Heart left ventricle (tissue), 16 donors: ENCODE data around the gene TRIM66. TPM values are rescaled to one million over a fixed set of nuclear protein-coding genes. Genes with fewer than 3 reads are reported as not detected.

Source experiments
- ATAC-seq, 4 donors: fragments of 200-7000 bp; cut with Tn5 transposase; one replicate each; pipeline ENCODE4 v1.9.1; 2020 to 2022; ENCODE audit warnings: moderate library complexity in 4 of 4, mild to moderate bottlenecking in 3 of 4, moderate number of reproducible peaks in 1 of 4
- DNase-seq, 5 donors: peaks; one replicate each; pipeline ENCODE4 v3.0.0-alpha.2; 2020
- H3K27ac ChIP-seq, 12 donors: fragments of 200-600 bp; sonication (generic) in 4 of 12; one replicate each; pipeline versions ENCODE4 v1.5.0 to v1.8.0; 2016 to 2022; ENCODE audit warnings: mild to moderate bottlenecking in 2 of 12
- H3K27me3 ChIP-seq, 9 donors: fragments of 200-600 bp; sonication (generic) in 2 of 9; one replicate each; pipeline versions ENCODE4 v1.5.1 to v1.8.0; 2016 to 2022; ENCODE audit warnings: mild to moderate bottlenecking in 3 of 9
- H3K36me3 ChIP-seq, 9 donors: fragments of 200-600 bp; sonication (generic) in 2 of 9; one replicate each; pipeline versions ENCODE4 v1.5.0 to v1.8.0; 2018 to 2022; ENCODE audit warnings: mild to moderate bottlenecking in 2 of 9
- H3K4me1 ChIP-seq, 12 donors: fragments of 200-600 bp; sonication (generic) in 4 of 12; one replicate each; pipeline versions ENCODE4 v1.5.0 to v1.8.0; 2016 to 2022; ENCODE audit warnings: mild to moderate bottlenecking in 3 of 12
- H3K4me3 ChIP-seq, 12 donors: fragments of 200-600 bp; sonication (generic) in 4 of 12; one replicate each; pipeline versions ENCODE4 v1.5.0 to v1.8.0; 2017 to 2022; ENCODE audit warnings: mild to moderate bottlenecking in 9 of 12, moderate library complexity in 4 of 12
- H3K9me3 ChIP-seq, 12 donors: fragments of 200-600 bp; sonication (generic) in 4 of 12; one replicate each; pipeline versions ENCODE4 v1.5.0 to v1.8.0; 2016 to 2022; ENCODE audit warnings: mild to moderate bottlenecking in 1 of 12
- CTCF ChIP-seq, 12 donors: fragments of 200-600 bp; sonication (generic) in 4 of 12; IDR thresholded peaks; one replicate each; pipeline versions ENCODE4 v1.5.0 to v1.8.0; 2018 to 2022; ENCODE audit warnings: antibody characterized with exemption in 12 of 12, mild to moderate bottlenecking in 5 of 12
- POLR2A ChIP-seq, 2 donors: fragments of 450-650 bp; IDR thresholded peaks; one replicate each; pipeline ENCODE4 v1.6.1; 2017; ENCODE audit warnings: antibody characterized with exemption in 2 of 2, mild to moderate bottlenecking in 2 of 2, moderate library complexity in 2 of 2
- WGBS, 4 donors: extraction: QIAGEN DNeasy Blood & Tissue Kit in 2 of 4; methylation state at CpG; one replicate each; pipeline versions ENCODE4 v1.1.5 to v1.1.7; 2013 to 2018; 5-methylcytosine and 5-hydroxymethylcytosine counted together
- intact Hi-C, 10 donors: fragments of 100-400 bp; cut with DNase I; formaldehyde crosslinking; loops; one replicate each; pipeline versions ENCODE4 v1.11.1 to v1.14.2; 2022
- polyA plus RNA-seq, 2 donors: library from polyadenylated mRNA; stranded (reverse); fragments of 200-250 nt; gene quantifications; one replicate each; pipeline ENCODE4 v1.2.3, GENCODE V29; 2013
- total RNA-seq, 9 donors: library from RNA; depleted of rRNA in 2 of 9; stranded (reverse); fragments of >200 nt in 2 of 9; fragmentation: NEBNext Ultra II Directional in 3 of 9; extraction: Animal tissue kit (Norgen Biotek cat#: 25700) in 3 of 9; gene quantifications; one replicate each; pipeline versions ENCODE4 v1.1.0 to v1.2.4, GENCODE V29; 2016 to 2023
- donor health status: ischemic (EF 13 %, LVEDD 7.1; RV severe dilation, severe dysfunction).
- donor health status: healthy with polysubstance abuse.
- donor health status: DM: no; HTN: yes; CAD: no.
- donor health status: DM: no; HTN: no; CAD: no.
- donor health status: ischemic (EF 25% LVEDD 6.9; RV normal size, moderate dysfunction).
- donor health status: ischemic (EF 25% LVEDD 5.7; RV mildly dilated, moderate dysfunction).
- donor health status: healthy.
- donor health status: DM: yes; HTN: yes; CAD: no.
- donor health status: ischemic (EF 35%, LVEDD 5.7; RV mildly dilated, moderate dysfunction).
- donor health status: nonischemic (EF 11% LVEDD 7.7; RV severe dilation, severe dysfunction).
- donor health status: DM: yes; HTN: yes; CAD: no.
- donor health status: PGD.
- donor health status: ischemic (EF 29% LVEDD 5.4; RV normal size, mild dysfunction).
- donor health status: nonischemic (EF 23%, LVEDD 6.1; RV moderate dilation, normal function).

Gene TRIM66
- total and polyA plus RNA-seq, 11 donors, result 0.71 to 10.1 (median 3.8) TPM

DNA sequence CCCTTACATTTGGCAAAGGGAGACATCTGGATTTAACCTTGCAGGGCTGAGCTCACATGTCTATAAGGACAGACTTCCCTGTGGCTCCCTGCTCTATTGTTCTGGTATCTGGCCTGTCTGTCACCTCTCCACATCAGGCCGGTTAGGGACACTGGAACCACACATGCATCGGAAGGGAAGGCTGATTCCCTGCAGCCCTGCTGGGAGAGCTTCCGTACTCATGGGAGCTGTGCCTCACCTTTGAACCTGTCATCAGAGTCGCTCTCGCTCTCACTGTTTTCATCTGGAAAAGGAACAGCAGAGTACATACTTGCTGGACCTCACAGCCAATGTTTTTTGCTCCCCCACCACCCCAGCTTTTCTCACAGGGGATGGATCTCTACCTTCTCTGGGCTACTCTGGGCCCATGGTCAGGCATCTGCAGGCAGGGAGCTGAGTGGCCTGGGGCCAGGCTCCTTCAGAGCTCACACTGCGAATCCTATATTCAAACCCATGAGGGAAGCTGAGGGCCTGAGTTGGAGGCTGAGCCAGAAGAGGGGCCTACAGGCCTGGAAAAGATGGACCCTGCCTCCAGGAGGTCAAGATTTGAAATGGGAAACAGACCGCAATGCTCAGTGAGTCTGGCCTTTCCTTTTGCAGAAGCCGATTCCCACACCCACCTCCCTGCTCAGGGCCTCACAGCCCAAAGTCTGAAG is 31.4 kb upstream of the TRIM66 start:
- Histone ChIP-seq H3K36me3 (peaks cover 0 to 65% (median 36%) of the 10 kb centered on the region in 9 donors), H3K27ac (peak overlapping the region in 8 of 12 donors; percentile 6 to 95 (median 40)), H3K27me3 (no peaks in the 10 kb centered on the region), H3K4me3 (no peak overlapping the region), H3K4me1 (peaks cover 17 to 68% (median 56%) of the 10 kb centered on the region in 12 donors), H3K9me3 (no peaks in the 10 kb centered on the region)
- peak in 2 of 4 donors; percentile 17 to 27 for ATAC-seq
- WGBS, 4 donors, result 60 to 69% (median 64%) methylated on average over 8 of the region's 8 CpGs
- intact Hi-C loops, result loop anchor here in 2 of 10 donors (10.0 kb wide), 2 partner anchors 81 to 101 kb away; a partner anchor contains a TSS
- DNase-seq, result peak in 1 of 5 donors; percentile 50
- TF ChIP-seq CTCF (IDR thresholded peaks at IDR 0.05), result no peak
- no peak for TF ChIP-seq POLR2A (IDR thresholded peaks at IDR 0.05)

DNA sequence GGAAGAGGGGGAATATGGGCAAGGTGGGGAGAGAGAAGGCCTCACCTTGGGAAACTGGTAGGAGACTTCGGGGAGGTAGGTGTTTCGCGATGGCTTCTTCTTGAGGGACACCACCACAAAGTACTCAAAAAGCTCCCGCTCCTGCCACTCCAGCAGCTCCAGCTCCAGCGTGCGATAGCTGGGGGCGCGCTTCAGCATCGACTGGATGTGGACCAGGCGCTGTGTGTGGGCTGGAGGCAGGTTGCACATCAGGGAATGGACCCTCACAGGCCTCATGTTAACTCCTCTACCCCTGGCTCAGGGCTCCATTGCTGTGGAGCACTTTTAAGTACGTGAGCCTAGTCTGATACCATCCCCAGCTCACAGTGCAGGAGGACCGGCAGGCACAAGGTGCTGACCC is 30.0 kb upstream of the TRIM66 start:
- intact Hi-C loops, result loop anchor here in 2 of 10 donors (10.0 kb wide), 2 partner anchors 82 to 102 kb away; a partner anchor contains a TSS
- Histone ChIP-seq H3K27me3 (no peaks in the 10 kb centered on the region), H3K4me3 (no peak overlapping the region), H3K4me1 (peaks cover 20 to 70% (median 57%) of the 10 kb centered on the region in 12 donors), H3K9me3 (no peaks in the 10 kb centered on the region), H3K27ac (peak overlapping the region in 1 of 12 donors; percentile 95), H3K36me3 (peaks cover 0 to 64% (median 36%) of the 10 kb centered on the region in 9 donors)
- DNase-seq (no peak), ATAC-seq (no peak)
- WGBS, 4 donors, result 93 to 98% (median 96%) methylated on average over 4 to 12 of the region's 12 CpGs
- TF ChIP-seq POLR2A (IDR thresholded peaks at IDR 0.05), result no peak
- no peak for TF ChIP-seq CTCF (IDR thresholded peaks at IDR 0.05)

DNA sequence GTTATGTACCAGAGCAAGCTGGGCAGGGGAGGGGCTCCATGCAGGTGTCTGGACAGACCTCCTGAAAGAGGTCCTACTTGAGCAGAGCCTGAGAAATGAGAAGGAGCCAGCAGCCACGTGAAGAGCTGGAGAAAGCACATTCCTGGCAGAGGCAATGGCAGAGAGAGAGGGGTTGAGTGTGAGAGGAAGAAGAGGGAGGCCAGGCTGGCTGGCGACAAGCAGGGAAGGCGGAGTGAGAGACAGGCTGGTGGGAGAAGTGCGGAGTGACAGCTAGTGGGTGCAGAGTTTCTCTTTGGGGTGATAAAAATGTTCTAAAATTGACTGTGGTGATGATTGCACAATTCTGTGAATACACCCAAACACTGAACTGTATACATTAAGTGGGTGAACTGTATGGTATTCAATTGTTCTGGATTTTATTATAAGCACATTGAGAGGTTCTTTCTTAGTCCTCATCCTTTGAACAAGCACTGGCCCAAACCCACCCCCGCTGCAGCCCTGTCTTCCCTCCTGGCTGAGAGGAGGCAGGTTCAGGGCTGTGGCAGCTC is 29.5 kb upstream of the TRIM66 start:
- 79 to 83% (median 82%) methylated on average over 5 of the region's 5 CpGs for WGBS, 4 donors
- peaks cover 0 to 61% (median 33%) of the 10 kb centered on the region in 9 donors for H3K36me3 ChIP-seq
- DNase-seq (no peak), ATAC-seq (no peak)
- intact Hi-C loops, result loop anchor here in 2 of 10 donors (10.0 kb wide), 2 partner anchors 83 to 103 kb away; a partner anchor contains a TSS
- H3K4me1 ChIP-seq, result peaks cover 18 to 70% (median 57%) of the 10 kb centered on the region in 12 donors
- H3K4me3 ChIP-seq, result no peak overlapping the region
- no peak for TF ChIP-seq POLR2A (IDR thresholded peaks at IDR 0.05)
- no peak for TF ChIP-seq CTCF (IDR thresholded peaks at IDR 0.05)
- no peaks in the 10 kb centered on the region for H3K27me3 ChIP-seq
- H3K9me3 ChIP-seq, result no peaks in the 10 kb centered on the region
- H3K27ac ChIP-seq, result peak overlapping the region in 1 of 12 donors; percentile 95

GRCh38 chr11:8709777-8710176 is 27.3 kb upstream of the TRIM66 start:
- ATAC-seq (no peak), DNase-seq (no peak)
- H3K27ac ChIP-seq, result peak overlapping the region in 10 of 12 donors; percentile 61 to 95 (median 80)
- 71 to 80% (median 72%) methylated on average over 4 of the region's 4 CpGs for WGBS, 4 donors
- no peak overlapping the region for H3K4me3 ChIP-seq
- intact Hi-C loops, result loop anchor here in 5 of 10 donors (5.0 to 10.0 kb wide), 4 partner anchors 65 to 105 kb away; a partner anchor contains a TSS
- H3K4me1 ChIP-seq, result peaks cover 19 to 52% (median 41%) of the 10 kb centered on the region in 12 donors
- H3K36me3 ChIP-seq, result peaks cover 0 to 64% (median 33%) of the 10 kb centered on the region in 9 donors
- no peak for TF ChIP-seq POLR2A (IDR thresholded peaks at IDR 0.05)
- TF ChIP-seq CTCF (IDR thresholded peaks at IDR 0.05), result no peak
- no peaks in the 10 kb centered on the region for H3K9me3 ChIP-seq
- no peaks in the 10 kb centered on the region for H3K27me3 ChIP-seq
